Thyroid gland (tissue), 4 donors: ENCODE measurements around the gene SACM1L.
"Not testable (repeated sequence)": the region's sequence is repeated elsewhere in the genome, so short reads cannot be mapped to it uniquely, and the experiment has no call there.

Source experiments
- POLR2A ChIP-seq, 2 donors: fragments of 450-650 bp; IDR thresholded peaks; one replicate each; pipeline ENCODE4 v1.6.1; 2017; ENCODE audit warnings: antibody characterized with exemption in 2 of 2, mild to moderate bottlenecking in 2 of 2, moderate library complexity in 1 of 2
- TF ChIP-seq, protein P1 (sequence below), 6 experiments: fragments of 200-600 bp in 3 of 6; fragments of 450-650 bp in 3 of 6; sonication (generic) in 3 of 6; IDR thresholded peaks; one replicate each; pipeline ENCODE4 v1.5.1; 2016 to 2019; ENCODE audit warnings: antibody characterized with exemption in 6 of 6, mild to moderate bottlenecking in 2 of 6, inconsistent platforms in 1 of 6, moderate library complexity in 1 of 6

DNA sequence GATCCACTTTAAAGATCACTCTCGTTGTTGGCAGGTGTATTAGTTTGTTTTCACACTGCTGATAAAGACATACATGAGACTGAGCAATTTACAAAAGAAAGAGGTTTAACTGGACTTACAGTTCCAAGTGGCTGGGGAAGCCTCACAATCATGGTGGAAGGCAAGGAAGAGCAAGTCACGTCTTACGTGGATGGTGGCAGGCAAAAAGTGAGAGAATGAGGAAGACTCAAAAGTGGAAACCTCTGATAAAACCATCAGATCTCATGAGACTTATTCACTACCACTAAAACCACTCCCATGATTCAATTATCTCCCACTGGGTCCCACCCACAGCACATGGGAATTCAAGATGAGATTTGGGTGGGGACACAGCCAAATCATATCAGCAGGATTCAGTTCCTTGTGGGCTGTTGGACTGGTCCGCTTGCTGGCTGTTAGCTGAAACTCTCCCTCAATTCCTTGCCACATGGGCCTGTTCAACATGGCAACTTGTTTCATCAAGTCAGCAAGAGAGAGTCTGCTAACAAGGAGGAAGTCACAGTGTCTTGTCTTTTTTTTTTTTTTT, 59.9 kb downstream of the SACM1L start:
- TF ChIP-seq, protein P1, sequence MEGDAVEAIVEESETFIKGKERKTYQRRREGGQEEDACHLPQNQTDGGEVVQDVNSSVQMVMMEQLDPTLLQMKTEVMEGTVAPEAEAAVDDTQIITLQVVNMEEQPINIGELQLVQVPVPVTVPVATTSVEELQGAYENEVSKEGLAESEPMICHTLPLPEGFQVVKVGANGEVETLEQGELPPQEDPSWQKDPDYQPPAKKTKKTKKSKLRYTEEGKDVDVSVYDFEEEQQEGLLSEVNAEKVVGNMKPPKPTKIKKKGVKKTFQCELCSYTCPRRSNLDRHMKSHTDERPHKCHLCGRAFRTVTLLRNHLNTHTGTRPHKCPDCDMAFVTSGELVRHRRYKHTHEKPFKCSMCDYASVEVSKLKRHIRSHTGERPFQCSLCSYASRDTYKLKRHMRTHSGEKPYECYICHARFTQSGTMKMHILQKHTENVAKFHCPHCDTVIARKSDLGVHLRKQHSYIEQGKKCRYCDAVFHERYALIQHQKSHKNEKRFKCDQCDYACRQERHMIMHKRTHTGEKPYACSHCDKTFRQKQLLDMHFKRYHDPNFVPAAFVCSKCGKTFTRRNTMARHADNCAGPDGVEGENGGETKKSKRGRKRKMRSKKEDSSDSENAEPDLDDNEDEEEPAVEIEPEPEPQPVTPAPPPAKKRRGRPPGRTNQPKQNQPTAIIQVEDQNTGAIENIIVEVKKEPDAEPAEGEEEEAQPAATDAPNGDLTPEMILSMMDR (IDR thresholded peaks at IDR 0.05): not testable (repeated sequence)
- TF ChIP-seq POLR2A (IDR thresholded peaks at IDR 0.05): not testable (repeated sequence)
